GM12874 (cell line): ENCODE measurements around the gene VSIG10.

Source experiments
- TF ChIP-seq, protein P1 (sequence below): IDR thresholded peaks from 2 replicates; pipeline ENCODE4 v1.5.1; 2011; ENCODE audit warnings: low read depth, mild to moderate bottlenecking, control low read depth, low read length, moderate library complexity; ENCODE audit not compliant: insufficient read depth

VSIG10 gene

GRCh38 chr12:118103201-118103600 lies 610 bp downstream of the VSIG10 start:
- TF ChIP-seq, protein P1, sequence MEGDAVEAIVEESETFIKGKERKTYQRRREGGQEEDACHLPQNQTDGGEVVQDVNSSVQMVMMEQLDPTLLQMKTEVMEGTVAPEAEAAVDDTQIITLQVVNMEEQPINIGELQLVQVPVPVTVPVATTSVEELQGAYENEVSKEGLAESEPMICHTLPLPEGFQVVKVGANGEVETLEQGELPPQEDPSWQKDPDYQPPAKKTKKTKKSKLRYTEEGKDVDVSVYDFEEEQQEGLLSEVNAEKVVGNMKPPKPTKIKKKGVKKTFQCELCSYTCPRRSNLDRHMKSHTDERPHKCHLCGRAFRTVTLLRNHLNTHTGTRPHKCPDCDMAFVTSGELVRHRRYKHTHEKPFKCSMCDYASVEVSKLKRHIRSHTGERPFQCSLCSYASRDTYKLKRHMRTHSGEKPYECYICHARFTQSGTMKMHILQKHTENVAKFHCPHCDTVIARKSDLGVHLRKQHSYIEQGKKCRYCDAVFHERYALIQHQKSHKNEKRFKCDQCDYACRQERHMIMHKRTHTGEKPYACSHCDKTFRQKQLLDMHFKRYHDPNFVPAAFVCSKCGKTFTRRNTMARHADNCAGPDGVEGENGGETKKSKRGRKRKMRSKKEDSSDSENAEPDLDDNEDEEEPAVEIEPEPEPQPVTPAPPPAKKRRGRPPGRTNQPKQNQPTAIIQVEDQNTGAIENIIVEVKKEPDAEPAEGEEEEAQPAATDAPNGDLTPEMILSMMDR = no peak

GRCh38 chr12:118102609-118103008 lies 1.2 kb downstream of the VSIG10 start:
- TF ChIP-seq, protein P1 = no peak

GRCh38 chr12:118102070-118102469 lies 1.7 kb downstream of the VSIG10 start:
- TF ChIP-seq, protein P1 = no peak

DNA sequence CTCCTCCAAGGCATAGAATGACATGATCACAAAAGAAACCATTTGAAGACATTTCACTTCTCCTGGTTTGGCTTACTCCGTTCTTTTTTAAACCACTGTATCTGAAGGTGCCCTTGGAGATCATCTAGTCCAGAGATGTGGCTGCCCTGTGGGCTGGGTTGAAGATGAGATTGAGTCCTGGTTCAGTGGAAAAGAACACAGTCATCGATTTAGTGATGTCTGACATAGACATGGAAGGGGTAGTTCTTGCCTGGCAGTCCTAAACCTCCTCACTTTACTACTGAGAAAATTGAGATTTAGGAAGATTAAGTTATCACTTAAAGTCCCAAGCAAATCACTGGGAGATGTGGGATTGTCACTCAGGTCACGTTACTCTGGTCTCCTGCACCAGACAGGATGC lies 2.8 kb downstream of the VSIG10 start:
- TF ChIP-seq, protein P1 = no peak

GRCh38 chr12:118098911-118099671 lies 4.7 kb downstream of the VSIG10 start:
- TF ChIP-seq, protein P1 = no peak

DNA sequence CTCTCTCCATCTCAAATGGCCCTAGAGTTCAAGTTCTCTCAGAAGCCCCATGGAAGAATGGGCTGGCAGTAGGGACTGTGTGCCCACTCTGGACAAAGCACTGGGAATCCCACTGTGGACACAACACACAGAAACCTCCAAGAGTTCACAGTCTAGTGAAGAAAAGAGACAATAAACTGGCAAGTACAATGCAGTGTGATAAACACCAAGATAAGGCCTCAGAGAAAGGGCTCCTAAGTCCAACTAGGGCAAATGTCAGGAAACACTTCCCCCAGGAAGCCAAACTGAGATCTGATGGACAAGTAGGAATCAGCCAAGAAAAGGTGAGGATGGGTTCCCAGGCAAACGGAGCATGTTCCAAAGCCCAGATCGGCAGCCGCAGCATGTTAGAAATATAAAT lies 5.4 kb downstream of the VSIG10 start:
- TF ChIP-seq, protein P1 = no peak

DNA sequence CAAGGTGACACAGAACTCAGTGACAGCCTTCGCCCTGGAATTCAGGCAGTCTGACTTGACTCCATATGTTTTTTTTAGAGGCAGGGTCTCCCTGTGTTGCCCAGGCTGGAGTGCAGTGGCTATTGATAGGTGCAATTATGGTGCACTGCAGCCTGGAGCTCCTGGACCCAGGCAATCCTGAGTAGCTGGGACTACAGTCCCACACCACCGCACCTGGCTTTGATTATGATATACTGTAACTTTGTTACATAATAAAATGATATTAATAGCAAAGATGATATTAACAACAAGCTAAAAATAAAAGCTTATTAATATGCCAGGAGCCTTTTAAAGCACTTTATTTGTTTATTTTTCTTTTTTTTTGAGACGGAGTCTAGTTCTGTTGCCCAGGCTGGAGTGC lies 9.8 kb downstream of the VSIG10 start:
- TF ChIP-seq, protein P1 = no peak
